ENCODE measurements around the gene MAN2A2.

Gene MAN2A2

GRCh38 chr15:90967206-90967605 lies 64.1 kb downstream of the MAN2A2 start:
- DNase-seq (ENCODE audit: low spot score), result no peak

- DNase-seq (ENCODE audit: low spot score), result no peak
Observed at GRCh38 chr15:90968434-90968833, 65.3 kb downstream of the MAN2A2 start.

GRCh38 chr15:90970274-90970673 lies 67.2 kb downstream of the MAN2A2 start:
- DNase-seq (ENCODE audit: low spot score), result no peak

GRCh38 chr15:90972133-90972532 lies 69.0 kb downstream of the MAN2A2 start:
- DNase-seq (ENCODE audit: low spot score), result no peak

Data from germinal center (tissue), 1 donor.